ENCODE results near the gene ZNF560.
"Not testable (repeated sequence)": the region's sequence is repeated elsewhere in the genome, so short reads cannot be mapped to it uniquely, and the experiment has no call there.

Gene ZNF560

DNA sequence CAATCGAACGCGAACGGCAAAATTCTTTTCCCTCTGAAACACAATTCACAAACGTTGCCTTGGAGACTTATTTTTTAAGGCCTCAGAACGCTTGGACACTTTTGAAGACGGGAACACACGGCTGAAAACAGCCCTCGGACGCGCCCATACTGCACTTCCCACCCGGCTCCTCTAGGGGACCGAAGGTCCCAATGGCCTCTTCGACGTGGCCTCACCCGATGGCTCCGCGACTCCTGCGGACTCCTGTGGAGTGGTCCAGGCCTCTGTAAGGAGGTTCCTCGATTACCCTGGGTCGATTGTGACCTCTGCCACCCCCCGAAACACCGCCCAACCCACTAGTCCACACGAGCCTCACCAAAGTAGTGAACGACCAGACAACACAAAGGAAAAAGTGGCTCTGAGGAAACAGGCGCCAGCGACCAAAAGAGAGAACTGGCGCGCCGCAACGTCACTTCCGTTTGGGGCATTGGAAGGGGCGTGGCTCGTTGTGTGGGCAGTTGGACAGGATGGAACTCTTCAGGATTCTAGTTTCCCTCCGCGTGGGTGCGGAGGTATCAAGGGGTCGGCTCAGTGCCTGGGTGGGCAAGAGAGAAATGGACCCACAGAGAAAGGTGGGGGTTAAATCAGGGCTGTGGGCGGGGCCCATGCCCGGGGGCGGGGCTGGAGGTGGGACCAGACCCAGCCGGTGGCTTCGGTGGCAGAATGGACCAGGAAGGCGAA lies at the start of gene ZNF560:
Gene ZNF560, minus strand, starts transcription at position 434 of the 720 bp plus-strand sequence. CDS start 23,303 bp downstream, outside the sequence.
- Mint-ChIP-seq H3K9me3 (peaks cover 36% of the 10 kb centered on the region), H3K4me3 (peak within 1 kb of the TSS; percentile 26), H3K27ac (peak within 1 kb of the TSS; percentile 28), H3K27me3 (peaks cover 11% of the 10 kb centered on the region), H3K4me1 (peaks cover 9% of the 10 kb centered on the region), H3K36me3 (peaks cover 3% of the 10 kb centered on the region)
- CTCF ChIA-PET = interaction anchor here (0.6 kb wide), 1 partner anchor 387 kb away, joined by 3 read pairs; no protein-coding TSS in a partner anchor
- peak; percentile 38 for DNase-seq

DNA sequence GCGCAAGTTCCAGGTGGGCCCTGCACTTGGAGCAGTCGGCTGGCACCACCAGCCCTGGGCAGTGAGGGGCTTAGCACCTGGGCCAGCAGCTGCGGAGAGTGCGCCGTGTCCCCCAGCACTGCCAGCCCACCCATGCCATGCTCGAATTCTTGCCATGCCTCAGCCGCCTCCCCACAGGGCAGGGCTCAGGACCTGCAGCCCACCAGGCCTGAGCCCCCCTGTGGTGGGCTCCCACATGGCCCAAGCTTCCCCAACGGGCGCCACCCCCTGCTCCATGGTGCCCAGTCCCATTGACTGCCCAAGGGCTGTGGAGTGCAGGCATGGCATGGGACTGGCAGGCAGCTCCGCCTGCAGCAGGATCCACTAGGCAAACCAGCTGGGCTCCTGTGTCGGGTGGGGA lies 49.5 kb upstream of the ZNF560 start:
- CTCF ChIA-PET = no interaction called here
- H3K4me3 Mint-ChIP-seq = no peak overlapping the region
- no peaks in the 10 kb centered on the region for H3K27me3 Mint-ChIP-seq
- no peaks in the 10 kb centered on the region for H3K4me1 Mint-ChIP-seq
- H3K9me3 Mint-ChIP-seq = peaks cover 31% of the 10 kb centered on the region
- H3K27ac Mint-ChIP-seq = no peak overlapping the region
- DNase-seq = no peak
- H3K36me3 Mint-ChIP-seq = no peaks in the 10 kb centered on the region

DNA sequence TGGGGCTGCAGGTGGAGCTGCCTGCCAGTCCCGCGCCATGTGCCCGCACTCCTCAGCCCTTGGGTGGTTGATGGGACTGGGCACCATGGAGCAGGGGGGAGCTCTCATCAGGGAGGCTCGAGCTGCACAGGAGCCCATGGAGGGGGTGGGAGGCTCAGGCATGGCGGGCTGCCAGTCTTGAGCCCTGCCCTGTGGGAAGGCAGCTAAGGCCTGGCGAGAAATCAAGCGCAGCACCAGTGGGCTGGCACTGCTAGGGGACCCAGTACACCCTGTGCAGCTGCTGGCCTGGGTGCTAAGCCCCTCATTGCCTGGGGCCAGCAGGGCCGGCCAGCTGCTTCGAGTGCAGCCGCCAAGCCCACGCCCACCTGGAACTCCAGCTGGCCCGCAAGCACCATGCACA lies 42.9 kb upstream of the ZNF560 start:
- H3K27me3 Mint-ChIP-seq, DNase-seq, CTCF ChIA-PET, H3K27ac Mint-ChIP-seq, H3K4me3 Mint-ChIP-seq: not testable (repeated sequence)
- Mint-ChIP-seq H3K4me1 (peaks cover 17% of the 10 kb centered on the region), H3K9me3 (peaks cover 26% of the 10 kb centered on the region), H3K36me3 (peaks cover 25% of the 10 kb centered on the region)

DNA sequence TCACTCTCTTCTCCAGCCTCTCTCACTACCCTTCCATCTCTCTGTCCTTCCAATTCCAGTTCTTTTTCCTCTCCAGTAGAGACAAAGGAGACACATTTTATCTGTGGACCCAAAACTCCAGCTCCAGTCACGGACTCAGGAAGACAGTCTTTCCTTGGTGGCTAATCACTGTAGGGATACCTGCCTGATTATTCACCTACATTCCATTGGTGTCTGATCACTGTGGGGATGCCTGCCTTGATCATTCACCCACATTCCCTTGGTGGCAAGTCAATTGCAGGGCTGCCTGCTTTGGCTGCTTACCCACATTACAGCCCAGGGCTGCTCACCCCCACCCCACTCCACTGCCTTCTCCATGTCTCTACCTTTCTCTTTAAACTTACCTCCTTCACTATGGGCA lies 41.5 kb upstream of the ZNF560 start:
- Mint-ChIP-seq H3K27ac (peak overlapping the region; percentile 97), H3K4me3 (peak overlapping the region; percentile 90), H3K9me3 (peaks cover 30% of the 10 kb centered on the region), H3K4me1 (peaks cover 17% of the 10 kb centered on the region), H3K36me3 (peaks cover 38% of the 10 kb centered on the region)
- DNase-seq, CTCF ChIA-PET, H3K27me3 Mint-ChIP-seq: not testable (repeated sequence)

DNA sequence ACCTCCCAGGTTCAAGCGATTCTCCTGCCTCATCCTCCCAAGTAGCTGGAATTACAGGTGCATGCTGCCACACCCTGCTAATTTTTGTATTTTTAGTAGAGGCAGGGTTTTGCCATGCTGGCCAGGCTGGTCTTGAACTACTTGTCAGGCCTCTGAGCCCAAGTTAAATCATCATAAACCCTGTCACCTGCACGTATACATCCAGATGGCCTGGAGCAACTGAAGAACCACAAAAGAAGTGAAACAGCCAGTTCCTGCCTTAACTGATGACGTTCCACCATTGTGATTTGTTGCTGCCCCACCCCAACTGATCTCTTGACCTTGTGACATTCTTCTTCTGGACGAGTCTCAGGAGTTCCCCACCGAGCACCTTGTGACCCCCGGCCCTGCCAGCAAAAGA lies 40.8 kb upstream of the ZNF560 start:
- H3K36me3 Mint-ChIP-seq = peaks cover 45% of the 10 kb centered on the region

DNA sequence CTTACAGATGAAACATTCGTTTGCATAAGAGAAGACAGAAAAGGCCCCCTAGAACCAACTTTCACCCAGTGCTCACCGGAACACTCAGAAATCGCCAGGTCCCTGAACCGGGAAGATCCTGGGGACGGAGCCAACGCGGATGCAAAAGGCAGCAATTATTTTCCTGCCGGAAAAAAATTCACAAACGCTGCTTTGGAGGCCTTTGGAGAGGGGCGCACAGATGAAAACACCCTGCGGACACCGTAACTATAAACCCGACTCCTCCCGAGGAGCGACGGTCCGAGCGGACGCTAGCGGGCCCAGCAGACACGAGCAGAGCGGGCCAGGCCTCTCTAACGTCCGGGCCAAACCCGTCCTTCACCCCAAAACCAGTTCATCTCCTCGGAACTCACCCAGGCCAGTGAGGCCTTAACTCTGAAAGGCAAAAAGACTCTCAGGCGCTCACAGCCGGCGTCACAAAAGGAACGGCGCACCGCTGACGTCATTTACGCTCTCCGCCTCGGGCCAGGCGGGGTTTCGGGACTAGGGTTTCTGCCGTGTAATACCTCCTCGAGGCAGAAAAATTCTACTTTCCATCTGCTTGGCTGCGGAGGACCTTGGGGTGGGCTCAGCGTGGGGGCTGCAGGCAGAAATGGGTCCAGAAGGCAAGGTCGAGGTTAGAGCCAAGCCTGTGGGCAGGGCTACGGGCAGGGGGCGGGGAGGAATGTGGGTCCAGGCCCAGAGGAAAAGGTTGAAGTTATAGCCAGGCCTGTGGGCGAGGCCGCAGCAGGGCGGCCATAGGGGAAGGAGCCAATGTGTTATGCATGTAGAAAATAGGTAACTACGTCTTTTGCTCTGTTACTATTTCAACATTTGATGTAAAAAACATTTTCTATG lies 40.0 kb upstream of the ZNF560 start, which contains the start of gene ZNF426:
Gene ZNF426, minus strand, starts transcription at position 463 of the 876 bp plus-strand sequence. CDS start 2,413 bp downstream, outside the sequence.
- H3K36me3 Mint-ChIP-seq = peaks cover 53% of the 10 kb centered on the region
- H3K27ac Mint-ChIP-seq = peak within 1 kb of the TSS; percentile 97
- peak; percentile 93 for DNase-seq
- peak within 1 kb of the TSS; percentile 90 for H3K4me3 Mint-ChIP-seq
- CTCF ChIA-PET = no interaction called here
- H3K27me3 Mint-ChIP-seq = peaks cover 5% of the 10 kb centered on the region
- peaks cover 17% of the 10 kb centered on the region for H3K4me1 Mint-ChIP-seq
- H3K9me3 Mint-ChIP-seq = peaks cover 40% of the 10 kb centered on the region

More for the DNA sequence above, 40.8 kb upstream of the ZNF560 start:
- H3K9me3 Mint-ChIP-seq = peaks cover 32% of the 10 kb centered on the region
- CTCF ChIA-PET, DNase-seq, H3K27me3 Mint-ChIP-seq: not testable (repeated sequence)
- peaks cover 17% of the 10 kb centered on the region for H3K4me1 Mint-ChIP-seq
- H3K4me3 Mint-ChIP-seq = peak overlapping the region; percentile 90
- H3K27ac Mint-ChIP-seq = peak overlapping the region; percentile 97

DNA sequence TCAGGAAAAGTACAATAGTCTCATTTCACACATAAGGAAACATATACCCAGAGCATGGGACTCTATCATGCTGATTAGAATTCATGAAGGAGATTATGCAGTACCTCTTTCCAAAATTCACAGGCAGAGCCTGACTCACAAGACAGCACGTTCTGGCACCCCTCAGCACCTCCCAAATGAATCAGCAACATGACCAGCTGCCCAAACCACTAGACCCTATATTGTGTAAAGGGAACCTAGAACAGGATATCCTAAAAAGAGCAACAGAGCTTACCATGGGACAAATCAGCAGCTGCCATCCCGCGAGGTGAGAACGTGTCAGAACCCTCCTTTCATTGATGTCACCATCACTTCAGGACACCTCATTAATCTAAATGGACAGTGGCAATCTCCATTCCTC lies 37.5 kb upstream of the ZNF560 start:
- Mint-ChIP-seq H3K36me3 (peaks cover 77% of the 10 kb centered on the region), H3K4me3 (no peak overlapping the region), H3K9me3 (peaks cover 52% of the 10 kb centered on the region), H3K27ac (peak overlapping the region; percentile 7), H3K27me3 (peaks cover 5% of the 10 kb centered on the region), H3K4me1 (peaks cover 17% of the 10 kb centered on the region)
- DNase-seq = no peak
- CTCF ChIA-PET = no interaction called here

DNA sequence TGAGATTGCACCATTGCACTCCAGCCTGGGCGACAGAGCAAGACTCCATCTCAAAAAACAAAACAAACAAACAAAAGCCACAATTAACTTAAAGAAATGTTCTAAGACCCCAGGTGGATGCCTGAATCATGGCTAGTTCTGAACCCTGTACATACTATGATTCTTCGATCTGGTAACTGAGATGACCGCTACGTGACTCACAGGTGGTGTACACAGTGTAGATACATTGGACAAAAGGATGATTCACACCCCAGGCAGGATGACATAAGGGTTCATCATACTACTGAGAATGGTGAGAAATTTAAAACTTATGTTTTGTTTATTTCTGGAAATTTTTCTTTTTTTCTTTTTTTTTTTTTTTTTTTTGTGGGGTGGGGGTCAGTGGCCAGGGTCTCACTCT lies 33.5 kb upstream of the ZNF560 start:
- no peaks in the 10 kb centered on the region for H3K4me1 Mint-ChIP-seq
- no peak for DNase-seq
- no peaks in the 10 kb centered on the region for H3K27me3 Mint-ChIP-seq
- peaks cover 90% of the 10 kb centered on the region for H3K36me3 Mint-ChIP-seq
- H3K4me3 Mint-ChIP-seq = no peak overlapping the region
- CTCF ChIA-PET = no interaction called here
- H3K27ac Mint-ChIP-seq = no peak overlapping the region
- H3K9me3 Mint-ChIP-seq = peaks cover 63% of the 10 kb centered on the region

DNA sequence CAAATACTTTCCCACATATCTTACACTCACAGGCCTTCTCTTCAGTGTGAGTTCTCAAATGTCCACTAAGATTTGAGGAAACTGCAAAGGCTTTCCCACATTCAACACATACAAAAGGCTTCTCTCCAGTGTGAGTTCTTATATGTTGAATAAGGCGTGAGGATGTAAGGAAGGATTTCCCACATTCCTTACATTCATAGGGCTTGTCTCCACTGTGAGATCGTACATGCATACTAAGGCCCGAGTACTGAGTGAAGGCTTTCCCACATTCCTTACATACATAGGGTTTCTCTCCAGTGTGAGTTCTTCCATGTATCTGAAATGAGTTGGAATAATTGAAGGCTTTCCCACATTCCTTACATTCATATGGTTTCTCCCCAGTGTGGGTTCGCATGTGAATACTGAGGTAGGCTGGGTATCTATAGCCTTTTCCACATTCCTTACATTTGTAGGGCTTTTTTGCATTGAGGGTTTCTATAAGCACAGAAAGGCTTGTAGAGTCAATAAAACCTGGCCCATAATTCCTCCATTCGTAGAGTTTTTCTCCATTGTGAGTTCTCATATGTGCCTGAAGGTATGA lies 30.4 kb upstream of the ZNF560 start:
- H3K4me3 Mint-ChIP-seq = no peak overlapping the region
- CTCF ChIA-PET = no interaction called here
- H3K27ac Mint-ChIP-seq = no peak overlapping the region

DNA sequence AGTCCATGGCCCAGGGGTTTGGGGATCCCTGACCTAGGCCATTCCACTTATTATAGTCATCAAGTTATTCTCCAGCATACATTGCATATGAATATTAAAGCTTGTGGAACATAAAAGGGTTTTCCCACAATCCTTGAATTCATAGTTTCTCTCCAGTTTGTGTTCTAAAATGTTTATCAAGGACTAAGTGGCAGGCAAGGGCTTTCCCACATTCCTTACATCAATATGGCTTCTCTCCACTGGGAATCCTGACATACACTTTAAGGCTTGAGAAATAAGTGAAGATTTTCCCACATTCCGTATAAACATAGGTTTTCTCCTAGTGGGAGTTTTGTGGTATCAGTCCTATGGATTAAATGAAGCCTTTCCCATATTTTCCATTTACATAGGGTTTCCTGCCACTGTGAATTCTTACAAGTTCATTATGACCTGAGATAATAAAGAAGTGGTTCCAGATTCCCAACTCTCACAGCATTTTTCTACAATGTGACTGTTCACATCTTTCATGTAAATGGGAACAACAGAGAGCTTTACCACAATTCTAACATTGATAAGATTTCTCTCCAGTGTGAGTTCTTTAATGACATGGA lies 25.6 kb upstream of the ZNF560 start:
- DNase-seq = no peak
- Mint-ChIP-seq H3K9me3 (peaks cover 68% of the 10 kb centered on the region), H3K27me3 (no peaks in the 10 kb centered on the region), H3K27ac (no peak overlapping the region), H3K4me1 (no peaks in the 10 kb centered on the region), H3K36me3 (peaks cover 36% of the 10 kb centered on the region), H3K4me3 (no peak overlapping the region)
- CTCF ChIA-PET = no interaction called here

More for the DNA sequence above, 30.4 kb upstream of the ZNF560 start:
- Mint-ChIP-seq H3K4me1 (no peaks in the 10 kb centered on the region), H3K36me3 (peaks cover 75% of the 10 kb centered on the region), H3K9me3 (peaks cover 75% of the 10 kb centered on the region), H3K27me3 (no peaks in the 10 kb centered on the region)
- DNase-seq = no peak

DNA sequence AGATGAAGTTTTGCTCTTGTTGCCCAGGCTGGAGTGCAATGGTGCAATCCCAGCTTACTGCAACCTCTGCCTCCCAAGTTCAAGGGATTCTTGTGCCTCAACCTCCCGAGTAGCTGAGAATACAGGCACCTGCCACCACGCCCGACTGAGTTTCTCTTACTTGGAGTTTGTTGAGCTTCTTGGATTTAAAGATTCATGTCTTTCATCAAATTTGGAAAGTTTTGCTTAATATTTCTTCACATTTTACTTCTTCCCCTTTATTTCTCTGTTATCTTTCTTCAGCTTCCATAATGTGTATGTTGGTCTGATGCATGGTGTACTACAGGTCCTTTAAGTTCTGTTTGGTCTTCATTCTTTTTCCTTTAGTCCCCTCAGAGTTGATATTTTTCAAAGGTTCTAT lies 8.9 kb upstream of the ZNF560 start:
- DNase-seq = no peak
- no peak overlapping the region for H3K27ac Mint-ChIP-seq
- peaks cover 54% of the 10 kb centered on the region for H3K9me3 Mint-ChIP-seq
- H3K36me3 Mint-ChIP-seq = no peaks in the 10 kb centered on the region
- H3K27me3 Mint-ChIP-seq = no peaks in the 10 kb centered on the region
- no peak overlapping the region for H3K4me3 Mint-ChIP-seq
- no peaks in the 10 kb centered on the region for H3K4me1 Mint-ChIP-seq
- CTCF ChIA-PET = no interaction called here

DNA sequence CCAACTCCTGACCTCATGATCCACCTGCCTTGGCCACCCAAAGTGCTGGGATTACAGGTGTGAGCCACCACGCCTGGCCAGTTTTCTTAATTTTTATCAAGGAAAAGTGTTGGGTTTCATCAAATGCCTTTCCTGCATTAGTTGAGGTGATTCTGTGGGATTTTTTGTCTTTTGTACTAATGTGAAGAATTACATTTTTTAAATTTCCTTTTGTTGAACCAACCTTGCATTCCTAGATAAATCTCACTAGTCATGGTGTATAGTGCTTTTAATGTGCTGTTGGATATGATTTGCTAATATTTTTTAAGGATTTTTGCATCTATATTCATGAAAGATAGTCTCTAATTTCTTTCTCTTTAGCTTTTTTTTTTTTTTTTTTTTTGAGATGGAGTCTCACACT lies 2.4 kb upstream of the ZNF560 start:
- Mint-ChIP-seq H3K9me3 (peaks cover 36% of the 10 kb centered on the region), H3K4me3 (no peak overlapping the region), H3K4me1 (peaks cover 9% of the 10 kb centered on the region), H3K27ac (no peak overlapping the region), H3K27me3 (peaks cover 11% of the 10 kb centered on the region), H3K36me3 (peaks cover 3% of the 10 kb centered on the region)
- CTCF ChIA-PET = no interaction called here
- no peak for DNase-seq

DNA sequence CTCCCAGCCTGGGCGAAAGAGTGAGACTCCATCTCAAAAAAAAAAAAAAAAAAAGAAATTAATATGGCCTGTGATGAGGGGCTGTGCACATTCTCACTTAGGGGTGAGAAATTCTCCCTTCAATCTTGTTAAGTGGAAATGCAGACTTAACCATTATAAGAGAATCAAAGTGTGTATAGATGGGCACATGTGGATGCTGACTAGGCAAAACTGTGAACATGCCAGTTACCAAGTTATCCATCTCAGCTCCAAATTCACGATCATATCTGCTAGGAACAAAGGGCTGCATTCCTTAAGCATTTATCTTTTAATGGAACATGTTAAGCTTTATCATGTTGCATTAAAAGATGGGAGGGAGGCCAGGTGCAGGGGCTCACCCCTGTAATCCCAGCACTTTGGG lies 4.3 kb downstream of the ZNF560 start:
- peaks cover 9% of the 10 kb centered on the region for H3K4me1 Mint-ChIP-seq
- no peak overlapping the region for H3K4me3 Mint-ChIP-seq
- CTCF ChIA-PET = no interaction called here
- DNase-seq = no peak
- peaks cover 47% of the 10 kb centered on the region for H3K9me3 Mint-ChIP-seq
- H3K27ac Mint-ChIP-seq = no peak overlapping the region
- peaks cover 11% of the 10 kb centered on the region for H3K27me3 Mint-ChIP-seq
- H3K36me3 Mint-ChIP-seq = peaks cover 3% of the 10 kb centered on the region

DNA sequence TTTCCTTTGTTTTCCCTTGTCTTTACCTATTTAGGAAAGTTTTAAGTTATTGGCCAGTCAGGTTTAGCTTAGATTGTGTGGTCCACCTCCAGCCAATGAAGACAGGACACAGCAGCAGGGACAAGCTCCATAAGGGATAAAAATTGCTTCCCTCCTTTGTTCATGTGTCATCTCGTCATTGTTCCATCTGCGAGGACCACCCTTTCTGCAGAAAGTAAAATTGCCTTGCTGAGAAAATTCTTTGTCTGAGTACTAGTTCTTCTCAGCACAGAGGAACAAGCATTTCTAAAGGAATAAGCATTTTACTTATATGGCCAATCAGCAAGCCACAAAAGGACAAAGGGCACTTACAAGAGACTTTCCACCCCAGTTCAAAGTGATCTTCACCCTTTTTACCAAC lies 11.4 kb downstream of the ZNF560 start:
- Mint-ChIP-seq H3K36me3 (peaks cover 7% of the 10 kb centered on the region), H3K4me1 (no peaks in the 10 kb centered on the region), H3K9me3 (peaks cover 61% of the 10 kb centered on the region), H3K27ac (no peak overlapping the region), H3K4me3 (no peak overlapping the region), H3K27me3 (no peaks in the 10 kb centered on the region)
- CTCF ChIA-PET = no interaction called here
- DNase-seq = no peak
